Mesendoderm (in vitro differentiated cells): ENCODE results near the gene ZNF451.

ENCODE experiments used
- DNase-seq: peaks from one replicate; pipeline ENCODE4 v3.0.0; 2013
- H2AK5ac ChIP-seq: 2 replicates; pipeline ENCODE4 v1.6.1; 2013; ENCODE audit warnings: low read length, inconsistent platforms
- H2BK120ac ChIP-seq: 2 replicates; pipeline ENCODE4 v1.6.1; 2013; ENCODE audit warnings: low read depth, mild to moderate bottlenecking, low read length, moderate library complexity, mixed read lengths
- H2BK15ac ChIP-seq: replicated peaks from 2 replicates; pipeline ENCODE4 v1.6.1; 2013; ENCODE audit warnings: low read depth, mild to moderate bottlenecking, moderate library complexity
- H2BK5ac ChIP-seq: 2 replicates; pipeline ENCODE4 v1.6.1; 2013; ENCODE audit warnings: low read length, inconsistent platforms
- H3K18ac ChIP-seq: 2 replicates; pipeline ENCODE4 v1.6.1; 2013; ENCODE audit warnings: mild to moderate bottlenecking, low read length, mixed read lengths
- H3K23ac ChIP-seq: one replicate; pipeline ENCODE4 v1.6.1; 2013; ENCODE audit warnings: low read length
- H3K27ac ChIP-seq: 2 replicates; pipeline ENCODE4 v1.5.1; 2013; ENCODE audit warnings: low read depth, mild to moderate bottlenecking, inconsistent platforms, low read length, moderate library complexity
- H3K27me3 ChIP-seq: 2 replicates; pipeline ENCODE4 v1.6.1; 2013; ENCODE audit warnings: low read length, control low read depth, mild to moderate bottlenecking, inconsistent platforms; ENCODE audit not compliant: insufficient read depth, poor library complexity
- H3K36me3 ChIP-seq: 2 replicates; pipeline ENCODE4 v1.6.1; 2013; ENCODE audit warnings: low read length, inconsistent platforms; ENCODE audit not compliant: control insufficient read depth, insufficient read depth
- H3K4ac ChIP-seq: one replicate; pipeline ENCODE4 v1.6.1; 2013; ENCODE audit warnings: low read depth, mild to moderate bottlenecking, low read length, moderate library complexity
- H3K4me1 ChIP-seq: 2 replicates; pipeline ENCODE4 v1.6.1; 2013; ENCODE audit warnings: low read depth, low read length, inconsistent platforms; ENCODE audit not compliant: control insufficient read depth
- H3K4me2 ChIP-seq: 2 replicates; pipeline ENCODE4 v1.6.1; 2013; ENCODE audit warnings: low read length
- H3K4me3 ChIP-seq: 2 replicates; pipeline ENCODE4 v1.5.1; 2013; ENCODE audit warnings: mild to moderate bottlenecking, low read length
- H3K56ac ChIP-seq: one replicate; pipeline ENCODE4 v1.6.1; 2013; ENCODE audit warnings: low read length
- H3K79me1 ChIP-seq: 2 replicates; pipeline ENCODE4 v1.6.1; 2013; ENCODE audit warnings: low read length, inconsistent platforms
- H3K79me2 ChIP-seq: 2 replicates; pipeline ENCODE4 v1.6.1; 2013; ENCODE audit warnings: mild to moderate bottlenecking, low read length; ENCODE audit not compliant: control insufficient read depth, insufficient read depth
- H3K9ac ChIP-seq: 2 replicates; pipeline ENCODE4 v1.6.1; 2013; ENCODE audit warnings: low read length, inconsistent platforms
- H4K5ac ChIP-seq: one replicate; pipeline ENCODE4 v1.6.1; 2013; ENCODE audit warnings: low read length
- H4K8ac ChIP-seq: one replicate; pipeline ENCODE4 v1.6.1; 2013; ENCODE audit warnings: low read depth, mild to moderate bottlenecking, control low read depth, low read length, moderate library complexity
- WGBS: extraction: QIAGEN DNeasy Blood & Tissue Kit; methylation state at CpG from one replicate; pipeline ENCODE4 v1.1.7; 2013; ENCODE audit warnings: low lambda C conversion rate, missing lambda C conversion rate; ENCODE audit not compliant: insufficient coverage; ENCODE audit errors: extremely low coverage; 5-methylcytosine and 5-hydroxymethylcytosine counted together

ZNF451 gene

DNA sequence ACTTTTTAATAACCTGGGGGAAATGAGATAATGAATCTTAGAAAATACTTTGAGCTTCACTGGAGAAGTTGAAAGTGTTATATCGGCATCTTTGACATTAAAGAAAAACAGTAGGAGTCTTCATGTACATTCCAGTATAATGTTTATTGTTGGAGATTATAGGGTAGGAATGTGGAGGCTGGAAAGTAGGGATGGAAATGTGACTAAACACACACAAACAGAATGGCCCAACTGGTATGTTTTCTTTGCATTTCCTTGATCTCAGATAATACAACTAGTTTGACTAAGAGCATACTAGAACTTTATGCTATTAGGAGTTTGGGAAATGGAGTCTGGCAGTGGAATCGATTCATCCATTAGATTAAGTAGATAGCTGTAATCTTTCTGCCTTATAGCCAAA lies 72.0 kb downstream of the ZNF451 start:
- Histone ChIP-seq H3K23ac (no peak overlapping the region), H3K27me3 (no peaks in the 10 kb centered on the region), H2AK5ac (no peak overlapping the region), H2BK120ac (no peak overlapping the region), H3K27ac (no peak overlapping the region), H3K9ac (no peak overlapping the region), H3K36me3 (no peaks in the 10 kb centered on the region), H4K5ac (no peak overlapping the region), H3K79me1 (no peaks in the 10 kb centered on the region), H3K18ac (no peak overlapping the region), H3K79me2 (no peaks in the 10 kb centered on the region), H3K4me1 (no peaks in the 10 kb centered on the region), H3K4ac (no peak overlapping the region), H2BK15ac (no peak overlapping the region), H3K4me3 (no peak overlapping the region), H3K4me2 (no peak overlapping the region), H2BK5ac (no peak overlapping the region), H4K8ac (no peak overlapping the region), H3K56ac (no peak overlapping the region)
- no CpG with 5 or more reads among the region's 2 CpGs for WGBS
- DNase-seq = no peak

- no peak overlapping the region for H3K56ac ChIP-seq
- H3K36me3 ChIP-seq = no peaks in the 10 kb centered on the region
These were observed 72.5 kb downstream of the ZNF451 start for GRCh38 chr6:57162516-57162915.

GRCh38 chr6:57163956-57164355 lies 74.0 kb downstream of the ZNF451 start:
- DNase-seq = no peak
- Histone ChIP-seq H3K9ac (no peak overlapping the region), H3K18ac (no peak overlapping the region), H3K36me3 (no peaks in the 10 kb centered on the region), H2BK120ac (no peak overlapping the region), H3K79me1 (no peaks in the 10 kb centered on the region), H3K4me2 (no peak overlapping the region), H2AK5ac (no peak overlapping the region), H3K56ac (no peak overlapping the region), H3K79me2 (no peaks in the 10 kb centered on the region), H3K4me1 (no peaks in the 10 kb centered on the region), H3K27ac (no peak overlapping the region), H2BK5ac (no peak overlapping the region), H3K23ac (no peak overlapping the region), H4K5ac (no peak overlapping the region), H2BK15ac (no peak overlapping the region), H3K4ac (no peak overlapping the region), H3K27me3 (no peaks in the 10 kb centered on the region), H3K4me3 (no peak overlapping the region), H4K8ac (no peak overlapping the region)
- WGBS = no CpG with 5 or more reads among the region's 2 CpGs

More at GRCh38 chr6:57162516-57162915, 72.5 kb downstream of the ZNF451 start:
- Histone ChIP-seq H2AK5ac (no peak overlapping the region), H3K27me3 (no peaks in the 10 kb centered on the region), H3K9ac (no peak overlapping the region), H2BK5ac (no peak overlapping the region), H2BK15ac (no peak overlapping the region), H4K5ac (no peak overlapping the region), H3K18ac (no peak overlapping the region), H3K4me2 (no peak overlapping the region), H3K23ac (no peak overlapping the region), H4K8ac (no peak overlapping the region), H3K4me1 (no peaks in the 10 kb centered on the region), H3K4me3 (no peak overlapping the region), H3K79me2 (no peaks in the 10 kb centered on the region), H3K4ac (no peak overlapping the region), H2BK120ac (no peak overlapping the region), H3K27ac (no peak overlapping the region), H3K79me1 (no peaks in the 10 kb centered on the region)
- DNase-seq = no peak
- no CpG with 5 or more reads among the region's 3 CpGs for WGBS

- Histone ChIP-seq H3K27ac (no peak overlapping the region), H3K23ac (no peak overlapping the region), H3K4me2 (no peak overlapping the region), H3K79me1 (no peaks in the 10 kb centered on the region), H3K79me2 (no peaks in the 10 kb centered on the region), H2AK5ac (no peak overlapping the region), H3K27me3 (no peaks in the 10 kb centered on the region), H2BK120ac (no peak overlapping the region), H2BK5ac (no peak overlapping the region), H3K9ac (no peak overlapping the region), H3K4me3 (no peak overlapping the region), H2BK15ac (no peak overlapping the region), H3K36me3 (no peaks in the 10 kb centered on the region), H4K5ac (no peak overlapping the region), H3K56ac (no peak overlapping the region), H3K18ac (no peak overlapping the region), H3K4me1 (no peaks in the 10 kb centered on the region), H4K8ac (no peak overlapping the region), H3K4ac (no peak overlapping the region)
- no CpG with 5 or more reads among the region's 1 CpG for WGBS
- no peak for DNase-seq
These were observed 75.1 kb downstream of the ZNF451 start for GRCh38 chr6:57165080-57165479.

DNA sequence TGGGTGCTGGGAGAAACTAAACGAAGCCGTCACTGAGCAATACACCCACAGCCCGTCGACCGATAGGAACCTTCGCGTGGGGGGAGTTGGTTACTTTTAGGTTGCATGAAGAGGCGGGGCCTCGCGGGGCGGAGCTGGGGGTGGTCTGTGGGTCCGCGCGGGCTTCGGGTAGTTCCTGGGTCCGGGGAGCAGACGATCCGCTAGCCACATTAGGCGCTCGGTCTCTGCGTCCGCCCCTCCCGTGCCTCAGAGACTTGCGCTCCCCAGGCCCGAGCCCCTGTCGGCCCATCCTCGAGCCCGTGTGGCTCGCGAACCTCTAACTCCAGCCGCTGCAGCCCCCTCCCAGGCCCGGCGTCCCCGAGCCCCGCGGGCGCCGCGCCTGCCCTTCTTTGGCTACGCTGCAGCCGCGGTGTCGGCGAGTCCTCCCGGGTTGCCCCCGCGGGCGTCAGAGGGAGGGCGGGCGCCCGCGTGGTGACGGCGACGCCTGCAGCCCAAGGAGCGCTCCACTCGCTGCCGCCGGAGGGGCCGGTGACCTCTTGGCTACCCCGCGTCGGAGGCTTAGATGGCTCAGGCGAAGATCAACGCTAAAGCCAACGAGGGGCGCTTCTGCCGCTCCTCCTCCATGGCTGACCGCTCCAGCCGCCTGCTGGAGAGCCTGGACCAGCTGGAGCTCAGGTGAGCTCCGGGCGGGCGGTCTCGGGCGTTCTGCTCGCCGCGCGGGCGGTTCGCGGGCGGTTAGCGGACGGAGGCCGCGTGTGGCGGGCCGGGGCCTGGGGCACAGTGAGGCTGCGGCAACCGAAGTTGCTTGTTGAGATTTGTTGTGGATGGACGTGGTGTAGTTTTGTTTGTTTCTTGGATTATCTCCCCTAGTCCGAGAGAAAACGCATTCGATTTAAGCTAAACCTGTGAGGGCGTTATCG lies 82.4 kb downstream of the ZNF451 start, which contains the start of gene BAG2:
Gene BAG2 (plus strand): TSS at position 191 of the 920 bp plus-strand sequence. CDS start 372 bp downstream, at position 563.
- H2BK5ac ChIP-seq = peak within 1 kb of the TSS; percentile 24
- H3K27ac ChIP-seq = peak within 1 kb of the TSS; percentile 82
- WGBS = no CpG with 5 or more reads among the region's 97 CpGs

More for the DNA sequence above, 82.4 kb downstream of the ZNF451 start, which contains the start of gene BAG2:
- peak within 1 kb of the TSS; percentile 85 for H3K18ac ChIP-seq
- peak; percentile 96 for DNase-seq
- peak within 1 kb of the TSS; percentile 66 for H3K23ac ChIP-seq
- peak within 1 kb of the TSS; percentile 96 for H3K4ac ChIP-seq
- peak within 1 kb of the TSS; percentile 93 for H3K56ac ChIP-seq
- H4K5ac ChIP-seq = no peak within 1 kb of the TSS
- peaks cover 14% of the 10 kb centered on the region for H3K79me2 ChIP-seq
- peak within 1 kb of the TSS; percentile 83 for H3K9ac ChIP-seq
- H3K79me1 ChIP-seq = peaks cover 4% of the 10 kb centered on the region
- no peak within 1 kb of the TSS for H2BK15ac ChIP-seq
- no peak within 1 kb of the TSS for H2BK120ac ChIP-seq
- no peak within 1 kb of the TSS for H2AK5ac ChIP-seq
- H3K4me2 ChIP-seq = peak within 1 kb of the TSS; percentile 74
- H3K27me3 ChIP-seq = no peaks in the 10 kb centered on the region
- H3K4me1 ChIP-seq = peaks cover 2% of the 10 kb centered on the region
- H3K36me3 ChIP-seq = no peaks in the 10 kb centered on the region
- no peak within 1 kb of the TSS for H4K8ac ChIP-seq
- H3K4me3 ChIP-seq = peak within 1 kb of the TSS; percentile 49
